CD4-positive, alpha-beta T cell treated with Interleukin-15 for 1 hour (primary cell): ENCODE measurements around the gene CENPL.

Experiments used
- DNase-seq: peaks from one replicate; pipeline ENCODE4 v3.0.0-alpha.2; 2020

Gene CENPL

GRCh38 chr1:173753830-173754229 lies 70.9 kb downstream of the CENPL start:
- DNase-seq, result no peak
